Measurements from ENCODE around the gene GPR37.

The GPR37 gene

GRCh38 chr7:124780056-124780455, 14.5 kb upstream of the GPR37 start:
- DNase-seq: no peak

- no peak for DNase-seq
Measured at GRCh38 chr7:124779620-124780019, 14.0 kb upstream of the GPR37 start.

DNA sequence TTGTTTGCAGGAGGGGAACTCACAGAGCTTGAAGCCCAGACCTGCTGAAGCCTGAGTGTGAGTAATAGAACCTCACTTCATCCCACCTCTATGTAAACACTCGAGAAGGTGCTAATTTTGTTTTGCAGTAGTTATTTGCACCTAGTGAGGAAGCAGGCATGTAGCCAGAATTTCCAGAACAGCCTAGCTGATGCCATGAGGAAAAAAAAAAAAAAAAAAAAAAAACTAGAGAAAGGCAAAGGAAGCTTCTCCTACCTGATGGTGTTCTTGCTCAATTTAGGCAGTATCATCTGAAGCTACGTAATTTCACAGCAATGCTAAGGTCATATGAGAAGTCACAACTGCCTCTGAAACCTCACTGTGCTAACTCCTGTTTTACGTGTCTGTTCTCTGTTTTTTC, 13.6 kb upstream of the GPR37 start:
- no peak for DNase-seq

GRCh38 chr7:124777268-124777667, 11.7 kb upstream of the GPR37 start:
- DNase-seq: no peak

DNA sequence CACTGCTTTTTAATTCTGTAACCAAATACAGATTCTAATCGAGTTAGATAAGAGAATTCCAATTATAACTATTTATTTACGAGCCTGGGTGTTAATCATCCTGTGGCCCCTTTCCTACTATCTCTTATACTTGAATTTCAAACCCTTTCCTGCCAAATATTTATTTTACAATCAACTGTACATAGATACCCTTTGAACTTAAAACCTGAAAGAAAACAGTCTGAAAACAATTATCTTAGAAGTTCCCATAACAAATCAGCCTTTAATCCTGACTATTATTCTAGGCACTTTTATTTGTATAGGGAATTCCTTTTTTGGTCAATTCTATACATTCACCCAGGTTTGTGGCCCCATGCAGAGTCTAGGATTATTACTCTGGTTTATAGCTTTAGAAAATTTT, 10.6 kb upstream of the GPR37 start:
- no peak for DNase-seq

GRCh38 chr7:124775422-124775821, 9.8 kb upstream of the GPR37 start:
- no peak for DNase-seq

DNA sequence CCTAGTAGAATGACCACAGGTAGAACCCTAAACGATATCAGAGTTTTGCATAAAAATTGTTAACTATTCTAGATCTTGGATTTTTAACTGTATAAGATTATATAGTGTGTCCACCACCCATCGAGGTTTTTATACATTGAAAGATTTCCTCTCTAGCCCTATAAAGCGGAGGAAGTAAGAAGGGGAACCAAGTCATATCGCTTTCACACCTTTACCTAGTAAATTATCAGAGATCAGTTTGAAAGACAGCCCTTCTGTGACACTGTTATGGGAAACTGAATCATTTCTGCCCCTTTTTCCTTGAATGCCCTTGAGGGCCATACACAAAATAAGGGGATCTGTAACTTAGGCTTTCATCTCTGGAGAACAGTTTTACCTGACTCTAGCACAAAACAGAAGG, 8.3 kb upstream of the GPR37 start:
- no peak for DNase-seq

GRCh38 chr7:124773339-124773738, 7.7 kb upstream of the GPR37 start:
- no peak for DNase-seq

GRCh38 chr7:124769136-124769535, 3.5 kb upstream of the GPR37 start:
- DNase-seq: no peak

DNA sequence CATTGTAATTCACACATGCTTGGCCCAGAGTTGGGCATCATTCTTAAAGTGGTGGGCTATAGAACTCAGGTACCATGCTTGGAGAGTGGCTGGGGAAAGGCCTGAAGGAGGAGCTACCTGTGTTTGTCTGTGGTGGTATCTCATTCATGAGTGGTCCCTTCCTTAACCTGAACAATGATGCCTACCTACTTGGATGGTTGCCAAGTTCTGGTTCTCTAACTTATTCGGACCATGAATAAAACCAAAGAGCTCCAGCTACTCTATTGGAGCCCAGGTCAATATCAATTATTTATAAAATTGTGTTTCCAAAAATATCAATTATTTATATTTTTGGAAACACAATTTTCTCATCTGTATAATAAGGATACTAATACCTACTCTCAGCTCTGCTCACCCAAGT, 2.9 kb upstream of the GPR37 start:
- no peak for DNase-seq

GRCh38 chr7:124764847-124765400, 668 bp downstream of the GPR37 start:
- no peak for DNase-seq

- no peak for DNase-seq
Measured at GRCh38 chr7:124764051-124764846, 1.3 kb downstream of the GPR37 start.

DNA sequence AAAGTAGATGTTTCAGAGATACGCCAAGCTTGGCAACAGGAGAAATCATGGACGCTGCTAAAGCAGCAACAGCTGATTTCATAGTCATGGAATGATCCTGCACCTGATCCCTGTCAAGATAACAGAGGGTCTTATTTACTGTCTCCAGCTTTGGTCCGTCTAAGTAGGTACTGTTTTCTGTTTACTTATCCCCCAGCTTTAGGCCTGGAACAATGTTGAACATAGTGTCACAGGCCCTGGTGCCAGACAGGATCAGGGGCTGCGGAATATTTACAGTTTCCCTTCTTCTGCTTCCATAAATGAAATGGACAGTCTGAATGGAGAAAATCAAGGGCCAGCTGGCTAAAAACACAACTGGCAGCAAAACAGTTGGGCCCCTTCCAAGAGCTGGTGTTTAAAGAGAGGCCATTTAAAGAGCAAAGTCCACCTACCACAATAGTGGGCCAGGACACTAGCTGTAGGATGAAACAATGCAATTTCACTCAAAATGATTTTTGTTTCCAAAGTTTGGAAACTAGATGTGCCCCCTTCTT, 2.9 kb downstream of the GPR37 start:
- DNase-seq: no peak

DNA sequence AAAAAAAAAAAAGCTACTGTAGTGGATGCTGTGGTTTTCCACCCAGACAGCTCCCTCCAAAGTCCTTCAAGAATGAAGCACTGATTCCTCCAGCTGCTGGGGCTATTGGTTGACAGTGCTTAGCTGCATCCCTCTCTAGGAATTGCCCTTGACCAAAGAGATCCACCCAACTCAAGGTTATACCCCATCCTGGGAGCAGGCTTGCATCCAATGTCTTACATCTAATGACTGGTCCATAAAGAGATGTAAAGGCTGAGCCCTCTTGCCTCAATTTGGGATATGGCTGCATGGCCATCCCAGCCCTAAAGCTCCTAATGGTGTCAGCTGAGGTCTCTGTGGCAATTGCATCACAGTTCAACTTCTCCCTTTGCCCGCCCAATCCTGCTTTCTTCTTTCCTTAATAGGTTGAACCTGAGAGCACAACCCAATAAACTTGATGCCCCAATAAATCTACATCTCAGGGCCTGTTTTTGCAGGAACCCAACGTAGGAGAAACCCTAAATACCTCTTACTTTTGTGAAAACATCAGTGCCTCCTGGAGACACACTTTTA, 4.4 kb downstream of the GPR37 start:
- DNase-seq: no peak

- no peak for DNase-seq
Measured at GRCh38 chr7:124758327-124758726, 7.3 kb downstream of the GPR37 start.

DNA sequence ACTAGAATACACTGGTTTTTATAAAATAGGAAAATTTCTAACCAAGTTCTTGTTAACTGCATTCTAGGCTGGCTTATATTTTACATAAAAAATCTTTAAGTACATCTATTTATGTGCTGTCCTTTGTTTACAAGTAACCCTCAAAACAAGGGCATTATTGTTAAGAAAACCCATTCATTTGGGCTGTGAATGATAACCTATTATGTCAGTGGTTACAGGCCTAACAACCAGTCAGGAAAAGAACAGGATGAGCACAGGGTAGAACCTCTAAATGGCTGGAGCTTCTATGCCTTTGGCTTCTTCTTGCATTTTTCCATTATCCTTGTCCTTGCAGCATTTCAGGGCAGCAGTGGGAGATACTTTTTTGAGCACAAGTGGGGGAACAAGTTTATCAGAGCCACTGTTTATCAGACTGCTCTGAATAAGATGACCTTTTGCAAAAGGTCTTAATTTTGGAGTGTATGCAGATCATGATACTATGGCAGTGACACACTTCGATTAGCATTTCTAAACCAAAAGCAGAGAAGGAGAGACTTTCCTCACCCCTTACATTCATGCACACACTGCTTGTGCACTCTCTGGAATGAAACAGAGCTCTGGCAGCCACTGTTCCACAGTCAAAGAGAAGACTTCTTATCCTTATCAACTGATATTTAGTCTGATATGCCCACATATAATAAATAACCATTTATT, 10.9 kb downstream of the GPR37 start:
- no peak for DNase-seq

- no peak for DNase-seq
Measured at GRCh38 chr7:124752310-124752709, 13.3 kb downstream of the GPR37 start.

- DNase-seq: no peak
Measured at GRCh38 chr7:124751027-124751426, 14.6 kb downstream of the GPR37 start.

- DNase-seq: no peak
Measured at GRCh38 chr7:124747072-124747471, 18.5 kb downstream of the GPR37 start.

DNA sequence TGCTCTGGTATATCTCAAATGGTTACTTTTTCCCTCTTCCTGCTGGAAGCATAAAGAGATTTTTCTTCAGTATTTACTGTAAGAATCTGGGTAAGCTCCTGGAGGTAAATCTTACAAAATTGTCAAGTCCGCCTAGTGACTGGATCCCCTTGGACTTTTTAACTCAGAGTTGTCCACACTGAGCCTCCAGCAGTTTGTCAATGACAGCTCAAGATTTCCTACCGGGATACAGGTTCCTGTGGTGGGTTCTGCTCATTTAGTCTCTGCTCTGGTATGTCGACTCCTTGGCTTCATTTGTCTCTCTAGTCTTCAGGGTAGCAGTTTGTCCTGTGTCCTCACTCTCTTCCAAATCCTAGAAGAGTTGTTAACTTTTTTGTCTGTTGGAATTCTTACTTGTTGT, 27.0 kb downstream of the GPR37 start:
- DNase-seq: no peak

DNA sequence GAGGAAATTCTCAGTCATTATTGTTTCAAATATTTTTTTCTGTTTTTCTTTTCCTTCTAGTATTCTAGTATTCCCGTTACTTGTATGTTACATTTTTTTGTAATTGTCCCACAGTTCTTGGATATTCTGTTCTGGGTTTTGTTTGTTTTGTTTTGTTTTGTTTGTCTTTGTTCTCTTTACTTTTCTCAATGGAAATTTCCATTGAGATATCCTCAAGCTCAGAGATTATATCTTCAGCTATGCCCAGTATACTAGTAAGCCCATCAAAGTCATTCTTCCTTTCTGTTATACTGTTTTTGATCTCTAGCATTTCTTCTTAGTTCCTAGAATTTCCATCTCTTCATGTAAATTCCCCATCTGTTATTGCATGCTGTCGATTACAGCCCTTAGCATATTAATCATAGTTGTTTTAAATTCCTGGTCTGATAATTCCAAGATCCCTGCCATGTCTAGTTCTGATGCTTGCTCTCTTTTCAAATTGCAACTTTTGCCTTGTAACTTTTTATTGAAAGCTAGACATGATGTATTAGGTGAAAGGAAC, 27.8 kb downstream of the GPR37 start:
- DNase-seq: no peak

GRCh38 chr7:124728610-124729009, 37.0 kb downstream of the GPR37 start:
- no peak for DNase-seq

DNA sequence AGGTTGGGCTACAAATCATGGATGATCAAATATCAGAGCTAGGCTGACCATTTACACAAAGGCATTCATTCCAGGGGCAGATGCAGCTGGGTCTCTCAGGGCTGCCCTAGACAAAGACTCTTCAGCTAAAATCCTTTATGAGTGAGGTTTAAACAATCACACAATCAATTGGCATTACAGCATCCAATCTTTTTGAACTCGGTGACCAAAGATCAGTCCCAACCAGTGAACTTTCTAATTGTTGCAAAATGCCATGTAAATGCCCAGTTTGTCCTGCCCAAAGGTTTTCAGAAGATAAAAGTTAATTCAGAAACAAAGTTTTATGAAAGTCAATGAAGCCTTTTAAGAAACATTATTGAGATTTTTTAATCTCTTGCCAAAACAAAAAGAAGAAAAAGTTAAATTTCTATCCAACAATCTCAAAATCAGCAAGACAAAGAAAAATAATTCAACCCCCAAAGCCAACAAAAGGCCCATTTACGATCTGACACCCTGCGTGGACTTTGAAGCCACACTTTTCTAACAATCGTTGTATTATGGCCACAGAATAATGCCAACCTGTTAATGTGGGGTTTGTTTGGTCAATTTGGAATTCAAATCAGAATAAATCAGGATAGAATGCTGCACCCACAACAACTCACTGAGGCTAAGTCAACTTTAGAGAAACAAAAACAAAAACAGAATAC, 40.9 kb downstream of the GPR37 start:
- DNase-seq: no peak

Measured in inflammatory macrophage (primary cell).